ENCODE measurements around the gene GALNT12.

DNA sequence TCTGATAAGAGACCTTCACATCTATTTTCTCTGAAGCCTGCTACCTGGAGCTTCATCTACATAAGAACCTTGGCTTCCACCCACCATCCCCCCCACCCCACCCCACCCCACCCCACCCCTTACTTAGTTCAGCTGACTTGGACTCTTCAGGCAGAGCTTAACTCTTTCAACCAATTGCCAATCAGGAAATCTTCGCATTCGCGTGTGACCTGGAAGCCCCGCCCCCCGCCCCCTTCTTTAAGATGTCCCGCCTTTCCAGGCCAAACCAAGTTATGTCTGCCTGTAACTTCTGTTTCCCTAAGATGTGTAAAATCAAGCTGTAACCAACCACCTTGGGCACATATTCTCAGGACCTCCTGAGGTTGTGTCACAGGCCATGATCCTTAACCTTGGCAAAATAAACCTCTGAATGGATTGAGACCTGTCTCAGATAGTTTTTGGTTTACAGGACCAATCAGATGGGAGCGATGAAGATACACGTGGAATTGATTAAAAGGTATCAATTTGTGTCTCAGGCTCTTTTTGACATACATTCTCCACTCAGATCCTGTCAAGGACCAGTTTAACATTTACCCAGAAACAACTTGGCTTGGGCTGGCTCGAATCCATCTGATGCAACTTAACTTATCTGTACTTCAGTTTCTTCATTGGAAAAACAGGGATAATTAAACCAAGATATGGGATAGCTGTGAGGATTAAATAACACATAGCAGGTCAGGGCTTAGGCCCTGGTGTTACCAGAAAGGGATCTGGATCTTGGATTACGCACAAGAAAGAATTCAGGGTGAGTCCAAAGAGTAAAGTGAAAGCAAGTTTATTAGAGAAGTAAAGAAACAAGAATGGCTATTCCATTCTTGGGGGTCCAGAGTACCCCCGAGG lies 43.6 kb downstream of the GALNT12 start:
- TF ChIP-seq POLR2AphosphoS5 (IDR thresholded peaks at IDR 0.05; ENCODE audit: borderline replicate concordance, low read depth, low read length) (no peak), EZH2 (IDR thresholded peaks at IDR 0.05) (no peak)

Measured in SK-N-MC (cell line).